A673 (cell line): ENCODE data around the gene NUP107. TPM values are rescaled to one million over a fixed set of nuclear protein-coding genes. Genes with fewer than 3 reads are reported as not detected.

Experiments
- BruUV-seq: library from RNA; stranded (reverse); fragments of 400-500 nt; replicated peaks from 2 replicates; lab custom pipeline; 2021; lab: Mats Ljungman, UMichigan
- CTCF ChIA-PET: fragments of 300-600 bp; sonication (Branson Sonifier 250); formaldehyde crosslinking; loops from one replicate; lab custom pipeline; 2022; ENCODE audit warnings: antibody characterized with exemption; lab: Charles Lee
- POLR2A ChIA-PET: fragments of 300-600 bp; sonication (Branson Sonifier 250); formaldehyde crosslinking; loops from one replicate; lab custom pipeline; 2022; ENCODE audit warnings: antibody characterized with exemption; ENCODE audit not compliant: low non-redundant PET; lab: Charles Lee
- DNase-seq: peaks from one replicate; pipeline ENCODE4 v3.0.0-alpha.2; 2015; ENCODE audit warnings: low spot score
- H3K27ac ChIP-seq: fragments of 200-600 bp; sonication (generic); 2 replicates; pipeline ENCODE4 v1.5.1; 2016; ENCODE audit warnings: mixed run types, low read depth, mild to moderate bottlenecking, mixed read lengths, antibody characterized with exemption, low read length; ENCODE audit not compliant: poor library complexity, severe bottlenecking
- H3K27me3 ChIP-seq: fragments of 200-600 bp; sonication (generic); replicated peaks from 2 replicates; pipeline ENCODE4 v1.6.1; 2017; ENCODE audit warnings: mixed run types, low read depth, mild to moderate bottlenecking, mixed read lengths, antibody characterized with exemption, low read length; ENCODE audit not compliant: insufficient read depth, poor library complexity
- H3K36me3 ChIP-seq: fragments of 200-600 bp; sonication (generic); 2 replicates; pipeline ENCODE4 v1.6.1; 2016; ENCODE audit warnings: mixed run types, mild to moderate bottlenecking, mixed read lengths, antibody characterized with exemption, low read length; ENCODE audit not compliant: insufficient read depth, poor library complexity, severe bottlenecking
- H3K4me1 ChIP-seq: fragments of 200-600 bp; sonication (generic); 2 replicates; pipeline ENCODE4 v1.6.1; 2017; ENCODE audit warnings: mixed run types, mild to moderate bottlenecking, mixed read lengths, antibody characterized with exemption, low read length; ENCODE audit not compliant: insufficient read depth, poor library complexity, severe bottlenecking
- H3K4me3 ChIP-seq: fragments of 200-600 bp; sonication (generic); 2 replicates; pipeline ENCODE4 v1.5.1; 2016; ENCODE audit warnings: low read depth, mixed run types, mild to moderate bottlenecking, mixed read lengths, low read length; ENCODE audit not compliant: poor library complexity, severe bottlenecking
- H3K9me3 ChIP-seq: fragments of 200-600 bp; sonication (generic); 2 replicates; pipeline ENCODE4 v1.6.1; 2016; ENCODE audit warnings: mixed run types, low read depth, mild to moderate bottlenecking, mixed read lengths, antibody characterized with exemption, low read length; ENCODE audit not compliant: poor library complexity, severe bottlenecking
- CTCF ChIP-seq: fragments of 300-800, 200-600 bp; sonication (generic); conservative IDR thresholded peaks from 2 replicates; pipeline ENCODE4 v1.5.1; 2017; ENCODE audit warnings: low read depth, mild to moderate bottlenecking, antibody characterized with exemption, low read length, moderate library complexity, mixed read lengths
- EZH2 ChIP-seq: fragments of 200-600 bp; sonication (generic); IDR thresholded peaks from 2 replicates; pipeline ENCODE4 v1.6.1; 2017; ENCODE audit warnings: borderline replicate concordance, low read depth, mild to moderate bottlenecking, mixed read lengths, antibody characterized with exemption, low read length; ENCODE audit not compliant: poor library complexity, severe bottlenecking
- intact Hi-C: fragments of 100-400 bp; cut with micrococcal nuclease; formaldehyde crosslinking; loops from one replicate; pipeline ENCODE4 v1.10.0; 2022; ENCODE audit not compliant: unreplicated experiment
- total RNA-seq: library from RNA; stranded (reverse); gene quantifications from 2 replicates; pipeline ENCODE4 v1.2.3, GENCODE V29; 2021

NUP107 gene
- total RNA-seq, 1 experiment from 2014 or later, result 127 TPM

- Histone ChIP-seq H3K36me3 (no peaks in the 10 kb centered on the region), H3K4me3 (no peak overlapping the region), H3K27me3 (no peaks in the 10 kb centered on the region), H3K27ac (no peak overlapping the region), H3K9me3 (no peaks in the 10 kb centered on the region), H3K4me1 (no peaks in the 10 kb centered on the region)
- ChIA-PET CTCF (no interaction called here), POLR2A (no interaction called here)
- TF ChIP-seq CTCF (no peak), EZH2 (no peak)
- no TSS peak for BruUV-seq
- intact Hi-C loops, result no loop called here
- no peak for DNase-seq
Observed at GRCh38 chr12:68790081-68790951, 103.5 kb downstream of the NUP107 start.

DNA sequence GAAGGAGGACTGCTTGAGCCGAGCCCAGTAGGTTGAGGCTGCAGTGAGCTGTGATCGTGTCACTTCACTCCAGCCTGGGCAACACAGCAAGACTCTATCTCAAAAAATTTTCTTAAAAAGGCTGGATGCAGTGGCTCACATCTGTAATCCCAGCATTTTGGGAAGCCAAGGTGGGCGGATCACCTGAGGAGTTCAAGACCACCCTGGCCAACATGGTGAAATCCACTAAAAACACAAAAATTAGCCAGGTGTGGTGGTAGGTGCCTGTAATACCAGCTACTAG, 104.1 kb downstream of the NUP107 start:
- no peak for DNase-seq
- H3K9me3 ChIP-seq, result no peaks in the 10 kb centered on the region
- ChIA-PET CTCF (no interaction called here), POLR2A (no interaction called here)
- intact Hi-C loops, result no loop called here
- no peaks in the 10 kb centered on the region for H3K27me3 ChIP-seq
- no TSS peak for BruUV-seq
- H3K4me1 ChIP-seq, result no peaks in the 10 kb centered on the region
- H3K27ac ChIP-seq, result no peak overlapping the region
- H3K4me3 ChIP-seq, result no peak overlapping the region
- H3K36me3 ChIP-seq, result no peaks in the 10 kb centered on the region
- TF ChIP-seq EZH2, result no peak
- no peak for TF ChIP-seq CTCF

- TF ChIP-seq EZH2 (no peak), CTCF (no peak)
- no peaks in the 10 kb centered on the region for H3K27me3 ChIP-seq
- POLR2A ChIA-PET, result no interaction called here
- H3K27ac ChIP-seq, result no peak overlapping the region
- CTCF ChIA-PET, result no interaction called here
- no peak for DNase-seq
- intact Hi-C loops, result no loop called here
- H3K9me3 ChIP-seq, result no peaks in the 10 kb centered on the region
- H3K4me3 ChIP-seq, result no peak overlapping the region
- no peaks in the 10 kb centered on the region for H3K36me3 ChIP-seq
- no TSS peak for BruUV-seq
- no peaks in the 10 kb centered on the region for H3K4me1 ChIP-seq
Observed at GRCh38 chr12:68791897-68792481, 105.2 kb downstream of the NUP107 start.
